ENCODE measurements around the gene FSTL4.

FSTL4 gene

DNA sequence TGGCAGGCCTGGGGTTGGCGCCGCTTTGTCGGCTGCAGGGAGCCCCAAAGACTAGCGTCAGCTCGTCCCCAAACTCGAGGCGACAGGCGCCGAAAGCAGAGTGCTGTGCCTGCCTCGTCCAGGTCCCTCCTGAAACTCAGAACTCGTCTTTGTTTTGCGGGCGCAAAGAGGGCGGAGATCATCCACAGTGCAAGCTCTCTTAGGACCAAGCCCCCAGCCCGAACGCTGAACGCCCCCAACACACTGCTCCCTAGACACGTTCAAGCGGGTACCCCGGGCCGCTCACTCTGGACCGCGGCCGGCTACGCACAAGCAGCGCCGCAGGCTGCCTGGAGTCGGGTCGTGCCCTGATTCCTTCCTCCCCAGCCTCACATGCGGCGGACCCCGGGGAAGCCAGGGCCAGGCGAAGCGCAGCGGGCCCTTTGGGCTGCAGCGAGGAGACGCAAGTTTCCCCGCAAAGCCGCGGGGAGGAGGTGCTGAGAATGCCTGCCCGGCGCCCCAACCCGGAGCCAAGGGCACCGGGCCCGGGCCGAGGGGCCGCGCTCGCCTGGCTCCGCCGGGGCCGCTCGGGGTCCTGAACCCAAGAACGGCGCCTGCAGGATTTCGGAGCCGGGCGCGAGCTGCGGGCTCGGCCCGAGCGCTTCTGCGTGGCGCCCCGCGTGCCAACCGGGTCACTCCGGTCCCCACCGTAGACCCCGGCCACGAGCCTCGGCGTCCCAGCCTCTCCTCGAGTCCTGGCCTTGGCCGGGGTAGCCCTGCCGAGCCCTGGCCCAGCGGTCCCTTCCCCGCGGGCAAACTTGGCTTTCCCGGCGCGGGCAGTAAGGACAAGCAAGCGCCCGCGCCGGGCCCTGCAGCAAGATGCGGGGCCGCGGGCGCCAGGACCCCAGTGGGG is 738 bp downstream of the FSTL4 start:
- FAIRE-seq (no peak), DNase-seq (ENCODE audit: insufficient read length, low spot score) (no peak)
- no peak for TF ChIP-seq CTCF (IDR thresholded peaks at IDR 0.05; ENCODE audit: insufficient read depth, missing control alignments)

- TF ChIP-seq CTCF (IDR thresholded peaks at IDR 0.05; ENCODE audit: insufficient read depth, missing control alignments) = peak; percentile 52
- FAIRE-seq (no peak), DNase-seq (ENCODE audit: insufficient read length, low spot score) (no peak)
These were observed 1.6 kb downstream of the FSTL4 start for GRCh38 chr5:133610489-133611356.

GRCh38 chr5:133607451-133607850 is 4.9 kb downstream of the FSTL4 start:
- DNase-seq (ENCODE audit: insufficient read length, low spot score) = no peak

DNA sequence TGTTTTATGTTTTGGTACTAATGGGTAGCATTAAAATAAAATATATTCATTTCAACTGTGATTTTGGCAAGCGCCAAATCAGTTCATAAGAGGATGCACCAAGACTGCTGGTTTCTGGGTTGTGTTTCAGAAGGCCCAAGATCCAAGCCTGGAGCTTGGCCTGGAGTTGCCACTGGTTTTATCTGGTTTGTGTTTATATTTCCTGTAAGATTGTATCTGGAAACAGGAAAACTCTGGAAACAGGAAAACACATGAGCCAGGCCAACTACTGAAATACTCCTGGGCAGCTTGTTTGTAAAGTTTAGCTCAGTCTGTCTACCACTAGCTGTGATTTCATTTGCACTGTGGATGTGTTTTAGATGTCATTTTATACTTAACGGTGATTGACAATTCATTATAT is 5.5 kb downstream of the FSTL4 start:
- FAIRE-seq (no peak), DNase-seq (ENCODE audit: insufficient read length, low spot score) (no peak)
- no peak for TF ChIP-seq CTCF (IDR thresholded peaks at IDR 0.05; ENCODE audit: insufficient read depth, missing control alignments)

More at GRCh38 chr5:133607451-133607850, 4.9 kb downstream of the FSTL4 start:
- no peak for FAIRE-seq
- TF ChIP-seq CTCF (IDR thresholded peaks at IDR 0.05; ENCODE audit: insufficient read depth, missing control alignments) = no peak

DNA sequence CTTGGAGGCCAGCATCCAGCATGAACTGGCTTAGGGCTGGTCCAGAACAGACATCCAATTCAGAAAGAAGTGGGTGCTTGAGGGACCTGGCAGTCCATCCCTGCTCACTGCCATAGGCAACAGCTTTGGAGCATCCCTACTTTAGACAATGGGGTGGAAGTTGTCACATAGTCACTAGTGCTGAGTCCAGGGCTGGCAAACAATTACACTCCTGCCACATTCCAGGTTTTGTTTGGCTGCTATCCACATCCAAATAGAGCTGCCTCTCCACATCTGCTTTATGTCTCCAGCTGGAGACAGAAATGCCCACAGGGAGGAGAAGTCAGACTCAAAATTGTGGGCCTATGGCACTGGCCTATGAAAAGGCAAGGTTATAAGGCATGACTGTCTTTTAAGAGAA is 7.0 kb downstream of the FSTL4 start:
- TF ChIP-seq CTCF (IDR thresholded peaks at IDR 0.05; ENCODE audit: insufficient read depth, missing control alignments) = no peak
- DNase-seq (ENCODE audit: insufficient read length, low spot score) = no peak
- no peak for FAIRE-seq

GRCh38 chr5:133603711-133604110 is 8.6 kb downstream of the FSTL4 start:
- DNase-seq (ENCODE audit: insufficient read length, low spot score) = no peak
- no peak for TF ChIP-seq CTCF (IDR thresholded peaks at IDR 0.05; ENCODE audit: insufficient read depth, missing control alignments)
- FAIRE-seq = no peak

All from D721Med (cell line).